Effector CD4-positive, alpha-beta T cell (primary cell): Measurements from ENCODE around the gene SFXN3.
"Not testable (repeated sequence)": the region's sequence is repeated elsewhere in the genome, so short reads cannot be mapped to it uniquely, and the experiment has no call there.

Source experiments
- DNase-seq: peaks from one replicate; pipeline ENCODE4 v3.0.0-alpha.2; 2020

Gene SFXN3

DNA sequence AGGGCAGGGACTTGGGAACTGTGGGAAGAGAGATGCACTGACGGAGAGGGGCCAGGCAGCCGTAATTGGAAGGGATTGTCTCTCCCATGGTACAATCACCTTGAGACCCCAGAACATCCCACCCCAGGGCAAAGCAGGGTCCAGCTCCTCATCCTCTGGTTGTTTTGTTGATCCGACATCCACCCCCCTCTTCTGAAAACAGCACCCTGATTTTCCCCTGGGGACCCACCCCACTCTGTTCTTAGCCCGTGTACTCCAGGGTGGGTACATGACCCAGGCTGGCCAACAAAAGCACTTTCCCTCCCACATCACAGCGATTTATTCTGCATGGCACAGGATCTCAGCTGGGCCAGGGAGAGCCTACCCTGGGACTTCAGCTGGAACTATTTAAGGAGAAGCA is 14.2 kb upstream of the SFXN3 start:
- no peak for DNase-seq

DNA sequence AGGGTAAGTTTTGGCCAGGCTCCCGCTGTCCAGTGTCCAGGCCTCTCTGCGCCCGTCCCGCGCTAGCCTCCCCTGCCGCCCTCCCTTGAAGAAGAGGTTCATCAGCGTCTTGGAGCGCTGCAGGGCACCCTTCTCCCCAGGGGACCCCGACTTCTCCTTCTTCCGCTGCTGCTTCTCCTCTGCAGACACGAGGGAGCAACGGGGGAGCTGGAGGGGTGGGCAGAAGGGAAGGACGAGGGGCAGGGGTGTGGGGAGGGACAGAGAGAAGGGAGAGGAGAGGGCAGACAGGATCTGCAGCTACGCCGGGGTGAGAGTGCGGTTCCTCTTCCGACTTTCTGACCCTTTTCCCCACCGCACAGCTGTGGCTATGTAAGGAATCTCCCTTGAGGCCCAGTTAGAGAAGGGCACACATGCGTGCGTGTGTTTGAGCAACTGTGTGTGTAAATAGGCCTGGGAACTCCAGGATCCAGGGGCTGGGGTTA is 12.9 kb upstream of the SFXN3 start:
- no peak for DNase-seq

GRCh38 chr10:101018600-101019439 is 12.2 kb upstream of the SFXN3 start:
- DNase-seq = peak; percentile 62

DNA sequence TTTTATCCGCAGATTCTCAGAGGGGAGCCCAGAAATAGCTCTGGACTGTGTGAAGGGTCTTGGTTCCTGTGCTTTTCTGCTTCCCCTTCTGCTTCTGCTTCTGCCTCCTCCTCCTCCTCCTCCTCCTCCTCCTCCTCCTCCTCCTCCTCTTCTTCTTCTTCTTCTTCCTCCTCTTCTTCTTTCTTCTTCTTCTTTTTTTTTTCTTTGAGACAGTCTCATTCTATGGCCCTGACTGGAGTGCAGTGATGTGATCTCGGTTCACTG is 11.7 kb upstream of the SFXN3 start:
- DNase-seq = no peak

- no peak for DNase-seq
Measured at GRCh38 chr10:101020427-101021075, 10.5 kb upstream of the SFXN3 start.

- no peak for DNase-seq
Measured at GRCh38 chr10:101021239-101021638, 9.8 kb upstream of the SFXN3 start.

- DNase-seq = no peak
Measured at GRCh38 chr10:101021692-101022251, 9.3 kb upstream of the SFXN3 start.

DNA sequence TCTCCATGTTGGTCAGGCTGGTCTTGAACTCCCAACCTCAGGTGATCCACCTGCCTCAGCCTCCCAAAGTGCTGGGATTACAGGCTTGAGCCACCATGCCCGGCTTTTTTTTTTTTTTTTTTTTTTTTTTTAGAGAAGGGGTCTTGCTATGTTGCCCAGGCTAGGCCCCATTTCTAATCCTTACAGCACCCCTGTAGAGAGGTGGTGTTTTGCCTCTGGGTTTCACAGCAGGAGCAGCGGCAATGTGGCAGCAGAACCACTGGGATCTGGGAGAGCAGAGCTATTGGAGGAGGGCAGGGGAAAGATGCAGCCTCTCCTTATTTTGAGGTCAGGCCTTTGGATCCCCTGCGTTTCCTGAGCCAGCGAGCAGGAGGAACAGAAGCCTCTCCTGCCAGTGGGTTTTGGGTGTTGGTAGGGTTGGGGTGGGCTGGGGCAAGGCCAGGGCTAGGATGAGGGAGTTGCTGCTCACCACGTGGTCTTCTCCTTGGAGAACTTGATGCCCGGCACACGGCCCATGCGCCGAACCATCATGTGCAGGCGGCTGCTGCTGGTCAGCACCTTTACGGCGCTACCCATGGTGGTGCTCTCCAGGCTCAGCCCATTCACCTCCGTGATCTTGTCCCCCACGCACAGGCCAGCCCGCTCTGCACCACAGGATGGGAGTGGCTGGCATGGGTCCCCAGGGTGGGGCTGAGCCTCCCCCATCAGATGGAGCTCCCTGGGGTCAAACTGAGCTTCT is 7.9 kb upstream of the SFXN3 start:
- DNase-seq = no peak

DNA sequence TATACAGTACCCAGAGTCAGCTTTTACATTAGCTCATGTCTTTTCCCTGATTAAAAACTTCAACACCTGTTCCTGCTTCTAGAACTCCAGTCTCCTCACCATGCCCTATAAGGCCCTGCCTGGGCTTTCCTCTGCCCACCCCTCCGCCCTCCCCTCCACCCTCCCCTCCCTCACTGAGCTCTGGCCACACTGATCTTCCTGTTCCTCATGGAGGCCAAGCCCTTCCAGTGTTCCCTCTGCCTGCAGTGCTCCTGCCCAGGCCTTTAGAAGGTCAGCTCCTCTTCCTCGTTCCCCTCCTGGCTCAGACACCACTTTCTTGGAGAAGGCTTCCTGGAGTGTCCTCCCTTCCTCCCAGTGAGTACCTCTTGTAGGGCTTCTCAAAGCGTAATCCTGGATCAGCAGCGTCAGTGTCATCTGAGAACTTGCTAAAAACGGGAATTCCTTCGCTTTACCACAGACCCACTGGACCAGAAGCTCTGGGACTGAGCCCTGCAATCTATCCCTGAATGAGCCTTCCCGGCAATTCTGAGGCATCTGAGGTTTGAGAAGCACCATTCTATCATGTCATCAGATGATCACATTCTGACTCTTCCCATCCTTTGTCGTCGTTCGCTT is 3.8 kb upstream of the SFXN3 start:
- DNase-seq = no peak

DNA sequence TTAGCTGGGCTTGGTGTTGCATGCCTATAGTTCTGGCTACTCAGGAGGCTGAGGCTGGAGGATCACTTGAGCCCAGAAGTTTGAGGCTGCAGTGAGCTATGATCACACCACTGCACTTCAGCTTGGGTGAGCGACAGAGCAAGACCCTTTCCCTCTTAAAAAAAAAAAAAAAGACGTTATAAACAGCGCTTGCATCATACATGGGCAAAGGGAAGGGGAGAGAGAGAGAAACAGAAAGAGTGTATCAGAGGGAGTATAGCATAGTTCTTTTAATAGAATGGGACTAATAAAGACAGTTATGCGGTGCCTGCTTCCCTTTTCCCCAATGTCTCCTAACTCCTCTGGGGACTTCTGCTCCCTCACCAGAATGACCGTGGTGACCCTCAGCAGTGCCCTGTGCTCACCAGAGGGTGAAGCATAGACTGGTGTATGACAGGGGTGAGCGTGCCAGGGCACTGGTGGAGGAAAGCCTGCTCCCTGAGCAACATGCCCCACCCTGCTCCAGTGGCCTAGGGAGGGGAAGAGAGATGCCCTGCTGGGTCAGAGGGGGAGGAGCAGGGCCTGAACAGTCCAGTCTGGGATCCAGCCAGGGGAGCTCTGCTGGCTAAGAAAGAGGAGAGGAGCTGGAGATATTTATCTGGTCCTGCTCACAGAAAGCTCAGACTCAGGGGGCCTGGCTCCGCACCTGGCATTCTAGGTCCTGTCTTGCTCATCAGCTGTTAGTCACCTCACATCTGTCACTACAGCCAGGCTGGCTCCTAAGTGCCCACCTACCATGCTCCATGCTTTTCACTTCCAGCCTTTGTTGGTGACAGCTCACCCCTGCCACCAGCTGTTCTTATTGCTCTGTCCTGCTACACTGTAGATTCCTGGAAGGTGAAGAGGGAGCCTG is 2.3 kb upstream of the SFXN3 start:
- DNase-seq = no peak

DNA sequence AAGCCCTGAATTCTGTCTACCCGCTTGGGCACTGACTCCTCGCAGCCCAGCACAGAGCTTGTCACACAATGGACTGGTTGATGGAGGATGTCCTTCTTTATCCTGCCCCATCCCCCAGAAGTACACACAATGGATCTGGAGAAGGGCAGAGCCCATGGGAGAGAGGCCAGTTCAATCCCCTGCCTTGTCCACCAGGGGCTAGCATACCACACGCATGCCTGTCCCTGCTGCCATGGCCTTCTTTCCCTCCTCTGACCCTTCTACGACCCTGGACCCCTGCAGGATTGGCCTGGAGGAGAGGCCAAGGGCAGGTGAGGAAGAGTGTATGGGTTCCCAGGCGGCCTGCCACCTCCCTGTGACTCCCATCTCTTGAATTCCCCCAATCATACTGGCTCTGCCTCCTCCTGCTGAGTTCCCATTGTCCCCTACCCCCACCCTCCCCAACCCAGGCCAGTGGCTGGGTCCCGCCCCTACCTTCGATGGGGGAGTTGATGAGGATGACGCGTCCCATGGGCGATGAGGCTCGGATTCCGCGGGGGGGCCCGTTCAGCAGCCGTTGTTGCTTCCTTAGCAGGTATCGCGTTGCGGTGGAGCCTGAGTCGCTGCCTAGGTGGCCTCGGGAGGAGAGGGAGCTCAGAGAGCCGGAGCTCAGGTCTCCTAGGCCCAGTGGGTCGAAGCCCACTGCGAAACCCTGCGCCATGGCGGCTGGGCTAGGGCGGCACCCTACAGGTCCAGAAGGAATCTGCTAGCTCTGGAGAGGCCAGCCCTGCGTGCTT is 1.3 kb upstream of the SFXN3 start:
- DNase-seq = no peak

- DNase-seq = no peak
Measured at GRCh38 chr10:101030496-101031127, 422 bp upstream of the SFXN3 start.

DNA sequence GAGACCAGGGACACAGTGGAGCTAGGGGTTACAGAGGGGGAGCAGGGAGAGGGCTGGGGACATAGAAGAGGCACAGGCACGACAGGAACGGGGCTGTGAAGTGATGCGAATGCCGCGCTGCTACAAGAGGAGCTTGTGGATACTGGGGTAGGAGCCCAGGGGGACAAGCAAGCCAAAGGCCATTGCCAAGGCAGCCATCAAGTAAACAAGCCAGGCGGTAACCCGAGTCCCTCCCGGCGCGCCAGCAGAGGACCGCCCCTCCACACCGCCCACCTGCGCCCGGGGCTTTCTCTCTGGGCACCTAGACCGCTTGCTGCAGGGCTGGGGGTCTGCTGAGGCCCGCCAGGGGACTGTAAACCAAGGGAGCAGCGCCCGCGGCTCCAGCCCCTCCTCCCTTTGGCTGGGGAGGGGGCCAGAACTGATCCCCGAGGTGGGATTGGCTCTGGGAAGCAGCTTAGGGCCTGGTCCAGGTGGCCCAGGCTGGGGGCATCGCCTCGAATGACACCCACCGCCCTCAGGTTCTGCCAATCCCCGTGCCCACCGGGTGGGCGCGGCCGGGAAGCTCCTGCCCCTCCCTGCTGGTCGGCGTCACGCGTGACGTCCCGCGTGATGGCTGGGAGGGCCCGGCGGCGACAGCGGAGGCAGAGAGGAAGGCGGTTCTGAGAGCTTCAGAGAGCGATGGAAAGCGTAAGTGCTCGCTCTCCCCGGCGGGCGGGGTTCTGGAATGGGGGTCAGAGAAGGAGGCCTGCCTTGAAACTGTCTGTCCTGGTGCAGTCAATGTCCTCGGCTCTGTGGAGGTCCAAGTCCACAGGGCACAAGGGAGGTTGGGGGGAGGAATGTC is 982 bp downstream of the SFXN3 start:
- peak; percentile 81 for DNase-seq

- DNase-seq = peak; percentile 44
Measured at GRCh38 chr10:101032637-101033224, 1.7 kb downstream of the SFXN3 start.

GRCh38 chr10:101033276-101033675 is 2.2 kb downstream of the SFXN3 start:
- DNase-seq = no peak

GRCh38 chr10:101034404-101034803 is 3.4 kb downstream of the SFXN3 start:
- not testable (repeated sequence) for DNase-seq

DNA sequence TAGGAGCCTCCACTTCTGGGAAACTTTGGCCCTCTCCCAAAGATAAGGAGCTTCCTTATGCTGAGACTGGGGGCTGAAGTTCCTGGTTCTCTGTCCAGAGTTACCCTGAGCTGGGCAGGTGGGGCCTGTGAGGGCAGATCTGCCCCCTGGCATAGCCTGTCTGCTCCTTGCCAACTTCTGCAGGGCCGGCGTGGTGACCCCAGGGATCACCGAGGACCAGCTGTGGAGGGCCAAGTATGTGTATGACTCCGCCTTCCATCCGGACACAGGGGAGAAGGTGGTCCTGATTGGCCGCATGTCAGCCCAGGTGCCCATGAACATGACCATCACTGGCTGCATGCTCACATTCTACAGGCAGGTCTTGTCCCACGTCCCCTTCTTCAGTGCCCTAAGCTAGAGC is 4.3 kb downstream of the SFXN3 start:
- DNase-seq = no peak

GRCh38 chr10:101035916-101036702 is 5.1 kb downstream of the SFXN3 start:
- no peak for DNase-seq
